Panc1 (cell line): ENCODE results near the gene CATSPER3. TPM values are rescaled to one million over a fixed set of nuclear protein-coding genes. Genes with fewer than 3 reads are reported as not detected.

ENCODE experiments used
- ATAC-seq: fragments of 200-7000 bp; cut with Tn5 transposase; 2 replicates; pipeline ENCODE4 v1.9.1; 2020; ENCODE audit warnings: mild to moderate bottlenecking, moderate library complexity
- BruUV-seq: library from RNA; stranded (reverse); fragments of 400-500 nt; replicated peaks from 2 replicates; lab custom pipeline; 2021; lab: Mats Ljungman, UMichigan
- CTCF ChIA-PET: fragments of 300-600 bp; sonication (Branson Sonifier 250); formaldehyde crosslinking; loops from one replicate; lab custom pipeline; 2022; ENCODE audit warnings: antibody characterized with exemption; lab: Charles Lee
- POLR2A ChIA-PET: fragments of 300-600 bp; sonication (Branson Sonifier 250); formaldehyde crosslinking; loops from one replicate; lab custom pipeline; 2022; ENCODE audit warnings: antibody characterized with exemption; lab: Charles Lee
- DNase-seq: peaks from one replicate; pipeline ENCODE4 v3.0.0-alpha.2; 2010; ENCODE audit warnings: low read depth, low spot score
- H3K27ac ChIP-seq: 2 replicates; pipeline ENCODE4 v1.5.1; 2011; ENCODE audit warnings: mild to moderate bottlenecking, low read length, inconsistent platforms
- H3K27me3 ChIP-seq: fragments of 200-500 bp; sonication (Bioruptor generic); 2 replicates; pipeline ENCODE4 v1.6.0; 2014; ENCODE audit warnings: low read length, inconsistent platforms; ENCODE audit not compliant: control insufficient read depth, insufficient read depth
- H3K36me3 ChIP-seq: fragments of 200-500 bp; sonication (Bioruptor generic); 2 replicates; pipeline ENCODE4 v1.5.1; 2014; ENCODE audit warnings: inconsistent platforms, mild to moderate bottlenecking, low read length, moderate library complexity; ENCODE audit not compliant: control insufficient read depth, insufficient read depth
- H3K4me1 ChIP-seq: 2 replicates; pipeline ENCODE4 v1.5.1; 2011; ENCODE audit warnings: inconsistent platforms, mild to moderate bottlenecking, low read length, moderate library complexity; ENCODE audit not compliant: control insufficient read depth, insufficient read depth
- H3K4me3 ChIP-seq, 2 experiments: 2 replicates each; pipeline ENCODE4 v1.5.1; 2011 to 2012; ENCODE audit warnings: low read depth in 2 of 2, low read length in 2 of 2, mild to moderate bottlenecking in 2 of 2, inconsistent platforms in 1 of 2, moderate library complexity in 1 of 2
- H3K9me3 ChIP-seq: fragments of 200-500 bp; sonication (Bioruptor generic); 2 replicates; pipeline ENCODE4 v1.5.1; 2014; ENCODE audit warnings: low read depth, mild to moderate bottlenecking, inconsistent platforms, low read length, moderate library complexity; ENCODE audit not compliant: control insufficient read depth, insufficient read depth
- POLR2AphosphoS5 ChIP-seq: IDR thresholded peaks from 2 replicates; pipeline ENCODE4 v1.6.1; 2012; ENCODE audit warnings: mild to moderate bottlenecking, low read depth, low read length, moderate library complexity
- SIN3A ChIP-seq: IDR thresholded peaks from 2 replicates; pipeline ENCODE4 v1.6.1; 2012; ENCODE audit warnings: low read depth, mild to moderate bottlenecking, low read length, moderate library complexity, borderline replicate concordance; ENCODE audit not compliant: insufficient read depth
- TCF7L2 ChIP-seq: IDR thresholded peaks from 2 replicates; pipeline ENCODE4 v1.6.1; 2011; ENCODE audit warnings: mild to moderate bottlenecking, low read depth, low read length, inconsistent platforms
- in situ Hi-C: cut with HindIII; loops from 2 replicates; pipeline ENCODE4 v1.10.0; 2016; ENCODE audit warnings: low sequenced_read_pairs, low pct_unique_long_range_greater_than_20kb
- intact Hi-C: fragments of 100-400 bp; cut with micrococcal nuclease; formaldehyde crosslinking; loops from one replicate; pipeline ENCODE4 v1.10.0; 2022; ENCODE audit not compliant: unreplicated experiment
- total RNA-seq: library from RNA; stranded (reverse); gene quantifications from one replicate; pipeline ENCODE4 v1.2.1, GENCODE V29; 2021; ENCODE audit not compliant: unreplicated experiment
- TF ChIP-seq, protein P1 (sequence below), 2 experiments: IDR thresholded peaks; 2 replicates each; pipeline ENCODE4 v1.6.1; 2011 to 2012; ENCODE audit warnings: low read depth in 2 of 2, control low read depth in 1 of 2, low read length in 1 of 2, mild to moderate bottlenecking in 1 of 2, moderate library complexity in 1 of 2; ENCODE audit not compliant: insufficient read depth in 1 of 2
- TF ChIP-seq, protein P2 (sequence below): fragments of 450-650 bp; IDR thresholded peaks from 2 replicates; pipeline ENCODE4 v1.5.1; 2017; ENCODE audit warnings: mild to moderate bottlenecking

The CATSPER3 gene
- total RNA-seq, 1 experiment from 2014 or later = 0.69 TPM

DNA sequence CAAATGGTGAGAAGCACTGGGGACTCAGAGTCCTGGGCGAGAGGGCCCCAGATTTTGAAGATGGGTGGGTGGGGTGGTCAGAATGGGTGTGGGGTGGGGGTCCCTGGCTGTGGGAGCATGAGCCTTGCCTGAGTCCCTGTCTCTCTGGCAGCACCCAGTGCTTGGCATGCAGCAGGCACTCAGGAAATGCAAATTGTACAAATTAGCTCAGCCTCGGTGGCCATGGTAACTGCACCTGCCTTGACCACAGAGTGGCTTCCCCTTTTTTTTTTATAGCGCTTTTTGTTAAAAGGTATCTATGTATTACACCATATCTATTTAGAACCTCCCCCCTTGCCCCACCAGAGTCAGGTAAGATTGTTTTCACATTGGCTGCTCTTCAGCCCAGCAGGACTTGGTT, 85.6 kb downstream of the CATSPER3 start:
- POLR2A ChIA-PET = interaction anchor here (0.7 kb wide), 1 partner anchor 8 kb away, joined by 3 read pairs; no protein-coding TSS in a partner anchor

DNA sequence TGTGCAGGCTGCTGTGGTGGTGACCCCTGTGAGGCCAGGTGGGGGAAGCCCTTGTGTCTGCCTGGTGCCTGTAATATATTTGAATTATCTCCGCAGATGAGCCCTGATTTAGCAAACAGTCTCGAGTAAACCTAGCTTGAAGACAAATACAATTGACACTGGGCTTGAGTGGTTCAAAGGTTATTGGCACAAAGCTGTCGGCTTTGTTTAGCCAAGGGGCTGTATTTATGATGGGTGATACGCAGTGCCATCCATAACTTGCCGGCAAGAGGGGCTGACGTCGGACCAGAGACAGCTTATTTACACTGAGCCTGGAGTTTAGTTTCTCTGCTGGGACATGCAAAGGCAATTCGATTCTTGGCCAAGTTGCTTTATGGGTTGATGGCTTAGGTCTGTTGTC, 86.3 kb downstream of the CATSPER3 start:
- ChIA-PET POLR2A (no interaction called here), CTCF (no interaction called here)
- BruUV-seq = no TSS peak
- Histone ChIP-seq H3K9me3 (no peaks in the 10 kb centered on the region), H3K27ac (no peak overlapping the region), H3K36me3 (no peaks in the 10 kb centered on the region), H3K4me1 (no peaks in the 10 kb centered on the region), H3K4me3 (no peak overlapping the region), H3K27me3 (no peaks in the 10 kb centered on the region)
- no peak for TF ChIP-seq TCF7L2
- TF ChIP-seq, protein P1, sequence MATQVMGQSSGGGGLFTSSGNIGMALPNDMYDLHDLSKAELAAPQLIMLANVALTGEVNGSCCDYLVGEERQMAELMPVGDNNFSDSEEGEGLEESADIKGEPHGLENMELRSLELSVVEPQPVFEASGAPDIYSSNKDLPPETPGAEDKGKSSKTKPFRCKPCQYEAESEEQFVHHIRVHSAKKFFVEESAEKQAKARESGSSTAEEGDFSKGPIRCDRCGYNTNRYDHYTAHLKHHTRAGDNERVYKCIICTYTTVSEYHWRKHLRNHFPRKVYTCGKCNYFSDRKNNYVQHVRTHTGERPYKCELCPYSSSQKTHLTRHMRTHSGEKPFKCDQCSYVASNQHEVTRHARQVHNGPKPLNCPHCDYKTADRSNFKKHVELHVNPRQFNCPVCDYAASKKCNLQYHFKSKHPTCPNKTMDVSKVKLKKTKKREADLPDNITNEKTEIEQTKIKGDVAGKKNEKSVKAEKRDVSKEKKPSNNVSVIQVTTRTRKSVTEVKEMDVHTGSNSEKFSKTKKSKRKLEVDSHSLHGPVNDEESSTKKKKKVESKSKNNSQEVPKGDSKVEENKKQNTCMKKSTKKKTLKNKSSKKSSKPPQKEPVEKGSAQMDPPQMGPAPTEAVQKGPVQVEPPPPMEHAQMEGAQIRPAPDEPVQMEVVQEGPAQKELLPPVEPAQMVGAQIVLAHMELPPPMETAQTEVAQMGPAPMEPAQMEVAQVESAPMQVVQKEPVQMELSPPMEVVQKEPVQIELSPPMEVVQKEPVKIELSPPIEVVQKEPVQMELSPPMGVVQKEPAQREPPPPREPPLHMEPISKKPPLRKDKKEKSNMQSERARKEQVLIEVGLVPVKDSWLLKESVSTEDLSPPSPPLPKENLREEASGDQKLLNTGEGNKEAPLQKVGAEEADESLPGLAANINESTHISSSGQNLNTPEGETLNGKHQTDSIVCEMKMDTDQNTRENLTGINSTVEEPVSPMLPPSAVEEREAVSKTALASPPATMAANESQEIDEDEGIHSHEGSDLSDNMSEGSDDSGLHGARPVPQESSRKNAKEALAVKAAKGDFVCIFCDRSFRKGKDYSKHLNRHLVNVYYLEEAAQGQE (IDR thresholded peaks at IDR 0.05; ENCODE audit: insufficient read depth in 1 of 2, low read depth in 2 of 2, low read length in 1 of 2) = no peak
- TF ChIP-seq SIN3A = no peak
- TF ChIP-seq, protein P2, sequence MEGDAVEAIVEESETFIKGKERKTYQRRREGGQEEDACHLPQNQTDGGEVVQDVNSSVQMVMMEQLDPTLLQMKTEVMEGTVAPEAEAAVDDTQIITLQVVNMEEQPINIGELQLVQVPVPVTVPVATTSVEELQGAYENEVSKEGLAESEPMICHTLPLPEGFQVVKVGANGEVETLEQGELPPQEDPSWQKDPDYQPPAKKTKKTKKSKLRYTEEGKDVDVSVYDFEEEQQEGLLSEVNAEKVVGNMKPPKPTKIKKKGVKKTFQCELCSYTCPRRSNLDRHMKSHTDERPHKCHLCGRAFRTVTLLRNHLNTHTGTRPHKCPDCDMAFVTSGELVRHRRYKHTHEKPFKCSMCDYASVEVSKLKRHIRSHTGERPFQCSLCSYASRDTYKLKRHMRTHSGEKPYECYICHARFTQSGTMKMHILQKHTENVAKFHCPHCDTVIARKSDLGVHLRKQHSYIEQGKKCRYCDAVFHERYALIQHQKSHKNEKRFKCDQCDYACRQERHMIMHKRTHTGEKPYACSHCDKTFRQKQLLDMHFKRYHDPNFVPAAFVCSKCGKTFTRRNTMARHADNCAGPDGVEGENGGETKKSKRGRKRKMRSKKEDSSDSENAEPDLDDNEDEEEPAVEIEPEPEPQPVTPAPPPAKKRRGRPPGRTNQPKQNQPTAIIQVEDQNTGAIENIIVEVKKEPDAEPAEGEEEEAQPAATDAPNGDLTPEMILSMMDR = no peak
- TF ChIP-seq POLR2AphosphoS5 = no peak
- ATAC-seq (no peak), DNase-seq (no peak)
- in situ Hi-C loops = no loop called here
- intact Hi-C loops = no loop called here

More for the DNA sequence above, 85.6 kb downstream of the CATSPER3 start:
- no peaks in the 10 kb centered on the region for H3K4me1 ChIP-seq
- no peak overlapping the region for H3K4me3 ChIP-seq
- intact Hi-C loops = no loop called here
- DNase-seq = no peak
- ATAC-seq = no peak
- no peaks in the 10 kb centered on the region for H3K9me3 ChIP-seq
- in situ Hi-C loops = no loop called here
- TF ChIP-seq POLR2AphosphoS5 (no peak), SIN3A (no peak), TCF7L2 (no peak)
- TF ChIP-seq, protein P2 = no peak
- TF ChIP-seq, protein P1 (IDR thresholded peaks at IDR 0.05; ENCODE audit: insufficient read depth in 1 of 2, low read depth in 2 of 2, low read length in 1 of 2) = no peak
- CTCF ChIA-PET = no interaction called here
- no TSS peak for BruUV-seq
- H3K36me3 ChIP-seq = no peaks in the 10 kb centered on the region
- no peaks in the 10 kb centered on the region for H3K27me3 ChIP-seq
- no peak overlapping the region for H3K27ac ChIP-seq
